T-helper 1 cell treated with Interleukin-12 subunit alpha and Interleukin-12 subunit beta and Interleukin-4 antibody, amounts not matched to agents 30 ng/mL and 1 ng/mL, for 36 hours (primary cell): ENCODE data around the gene COL6A5. TPM values are rescaled to one million over a fixed set of nuclear protein-coding genes. Genes with fewer than 3 reads are reported as not detected.

Experiments used
- intact Hi-C: fragments of 100-400 bp; cut with micrococcal nuclease; formaldehyde crosslinking; loops from one replicate; pipeline ENCODE4 v1.15.1; 2024
- total RNA-seq: library from RNA; stranded (reverse); gene quantifications from 2 replicates; pipeline ENCODE4 v1.2.3, GENCODE V29; 2022

The COL6A5 gene
- total RNA-seq, 1 donor from 2014 or later = 0.15 TPM

DNA sequence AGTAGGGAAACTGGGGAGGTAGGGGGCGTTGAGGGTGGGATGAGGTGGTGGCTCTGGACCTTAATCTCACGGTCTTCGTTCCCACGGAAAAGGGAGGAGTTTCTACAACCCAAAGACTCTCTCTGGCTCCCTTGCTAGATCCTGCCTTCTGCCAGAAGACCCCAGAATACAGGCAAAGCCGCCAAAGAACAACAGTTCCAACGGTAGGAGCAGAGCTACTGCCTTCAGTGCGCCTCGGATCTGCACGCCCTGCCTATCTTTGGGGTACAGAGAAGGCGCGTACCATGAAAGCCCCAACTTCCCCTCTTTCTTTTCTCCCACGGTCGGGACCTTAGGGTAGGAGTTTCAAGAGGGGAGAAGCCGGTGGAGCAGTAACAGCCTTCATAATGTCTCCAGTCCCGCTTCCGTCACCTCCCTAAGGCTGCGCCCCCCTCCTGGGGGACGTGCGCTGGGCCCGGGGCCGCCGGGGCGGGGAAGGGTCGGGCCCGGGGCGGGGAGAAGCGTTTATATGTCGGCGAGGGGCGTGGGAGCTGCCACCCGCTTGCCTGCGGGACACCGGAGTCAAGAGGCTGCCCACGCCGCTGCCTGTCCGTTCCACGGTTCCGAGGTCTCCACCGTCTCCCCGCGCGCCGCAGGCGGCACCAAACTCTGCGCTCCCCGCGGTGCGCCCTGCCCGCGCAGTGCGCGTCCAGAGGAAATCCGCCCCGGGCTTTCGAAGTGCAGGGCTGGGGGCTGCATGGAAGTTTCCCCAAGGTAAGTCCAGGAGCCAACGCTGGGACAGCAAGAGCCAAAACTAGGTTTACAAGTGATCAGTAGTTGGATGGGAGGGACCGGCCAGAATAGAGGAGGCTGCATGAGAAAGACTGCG is 171.4 kb downstream of the COL6A5 start, which contains the start of gene COL6A6:
COL6A6 (plus strand) TSS at position 533 of the 868 bp plus-strand sequence. CDS start 43,188 bp downstream, outside the sequence.
- intact Hi-C loops = no loop called here

DNA sequence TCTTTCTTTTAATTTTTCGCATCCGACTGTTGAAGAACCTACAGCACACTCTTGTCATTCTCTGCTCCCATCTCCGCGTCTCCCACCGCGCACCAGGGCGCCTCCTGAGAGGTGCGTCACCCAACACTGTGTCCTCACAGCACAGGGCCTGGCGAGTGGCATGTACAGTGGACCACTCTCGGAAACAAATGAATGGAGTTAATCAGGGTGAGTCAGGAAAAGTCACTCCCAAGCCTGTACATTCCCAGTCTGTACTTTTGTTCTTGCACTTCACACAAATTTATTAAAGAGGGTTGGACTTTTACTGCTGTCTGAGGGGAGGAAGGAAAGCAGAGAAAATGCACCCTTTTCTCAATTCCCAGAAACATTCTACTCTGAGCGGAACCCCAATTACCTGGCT is 172.1 kb downstream of the COL6A5 start:
- intact Hi-C loops = no loop called here

DNA sequence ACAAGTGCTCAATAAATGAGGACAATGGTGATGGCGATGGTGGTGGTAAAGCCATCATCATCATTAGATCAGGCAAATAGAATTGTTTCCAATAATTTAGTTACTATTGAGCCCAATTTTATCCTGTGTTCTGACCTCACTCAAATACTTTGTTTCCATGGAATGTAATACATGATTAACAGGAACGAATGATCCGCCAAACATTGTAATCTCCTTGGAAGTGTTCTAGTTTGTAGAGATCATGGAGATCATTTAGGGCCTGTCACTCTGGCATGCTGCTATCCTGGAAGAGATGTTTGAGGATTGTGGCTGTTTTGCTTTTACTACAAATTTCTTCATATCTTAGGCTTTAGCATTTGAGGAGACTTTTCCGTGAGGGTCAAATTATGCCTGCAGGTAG is 174.3 kb downstream of the COL6A5 start:
- intact Hi-C loops = no loop called here

DNA sequence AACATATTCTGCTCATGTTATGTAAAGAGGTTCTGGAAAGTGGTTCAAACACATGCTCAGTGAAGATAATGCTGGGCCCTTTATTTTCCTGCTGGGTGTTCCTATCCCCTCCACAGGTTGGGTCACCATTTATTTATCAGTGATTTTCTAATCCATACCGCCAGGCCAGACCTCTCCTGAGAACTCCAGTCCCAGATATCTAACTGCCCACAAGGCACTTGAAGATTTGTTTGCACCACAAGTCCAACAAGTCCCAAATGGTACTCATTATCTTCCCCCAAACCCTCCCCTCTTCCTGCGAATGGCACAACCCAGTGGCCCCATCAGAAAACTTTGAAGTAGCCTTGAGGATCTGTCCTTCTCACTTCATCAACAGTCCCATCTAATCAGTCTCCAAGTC is 176.9 kb downstream of the COL6A5 start:
- intact Hi-C loops = no loop called here

DNA sequence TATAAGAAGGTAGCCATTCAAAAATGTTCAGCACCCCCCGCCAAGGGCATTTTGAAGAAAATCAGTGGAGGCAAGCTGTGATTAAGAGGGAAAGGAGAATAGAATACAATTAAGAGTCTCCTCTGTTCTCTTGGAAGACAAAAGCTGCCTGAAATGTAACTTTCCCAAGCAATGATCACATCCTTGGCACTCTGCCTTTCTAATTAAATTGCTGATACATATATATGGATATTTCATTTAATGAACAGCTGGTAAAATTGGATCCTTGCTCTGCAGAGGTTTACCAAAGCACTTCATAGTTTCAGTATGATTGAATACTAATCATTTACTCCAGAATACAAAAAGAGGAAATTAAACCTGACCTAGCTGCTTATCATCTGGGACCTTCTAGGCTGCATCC is 182.0 kb downstream of the COL6A5 start:
- intact Hi-C loops = no loop called here

DNA sequence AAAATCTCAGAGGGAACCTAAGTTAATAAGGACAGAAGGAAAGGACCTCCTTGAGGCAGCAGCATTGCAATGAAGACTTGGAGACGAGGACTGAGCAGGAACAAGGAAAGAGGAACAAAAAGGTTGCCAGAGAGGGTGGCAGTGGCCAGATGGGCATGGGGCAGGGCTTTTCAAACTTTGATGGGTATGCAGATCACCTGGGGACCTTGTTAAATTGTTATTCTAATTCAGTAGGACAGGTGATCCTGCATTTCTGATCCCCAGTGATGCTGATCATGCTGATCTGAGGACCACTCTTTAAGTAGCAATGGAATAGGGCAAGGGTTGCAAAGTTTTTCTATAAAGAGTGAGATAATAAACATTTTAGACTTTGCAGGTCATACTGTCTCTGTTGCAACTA is 182.6 kb downstream of the COL6A5 start:
- intact Hi-C loops = no loop called here

DNA sequence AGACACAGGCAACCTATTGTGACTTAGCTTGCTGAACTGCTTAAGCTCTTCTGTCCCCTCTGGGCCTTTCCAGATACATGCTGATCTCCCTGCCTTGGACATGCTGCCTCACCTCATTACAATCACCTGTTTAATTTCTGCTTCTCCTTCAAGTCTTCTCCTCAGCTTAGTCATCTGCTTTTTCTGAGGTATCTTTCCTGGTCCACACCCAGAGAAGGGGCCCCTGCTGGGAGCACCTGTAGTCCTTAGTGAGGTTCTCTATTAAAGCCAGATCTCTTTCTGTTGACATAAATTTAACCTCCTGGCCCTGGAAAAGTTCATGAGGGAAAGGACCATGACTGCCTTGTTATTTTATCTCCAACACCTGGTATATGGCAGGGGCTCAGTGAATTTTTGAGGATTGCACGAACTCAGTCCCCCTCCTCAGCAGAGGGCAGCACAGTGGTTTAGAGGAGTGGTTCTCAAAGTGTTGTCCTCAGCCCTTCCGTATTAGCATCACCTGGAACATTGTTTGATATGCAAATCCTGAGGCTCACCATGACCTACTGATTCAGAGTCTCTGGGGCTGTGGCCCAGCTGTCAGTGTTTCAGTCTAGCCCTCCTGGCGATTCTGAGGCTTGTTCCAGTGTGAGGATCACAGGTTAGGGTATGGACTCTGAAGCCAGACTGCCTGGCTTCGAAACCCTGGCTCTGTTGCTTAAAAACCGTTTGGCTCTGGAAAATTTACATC is 184.2 kb downstream of the COL6A5 start:
- intact Hi-C loops = no loop called here

DNA sequence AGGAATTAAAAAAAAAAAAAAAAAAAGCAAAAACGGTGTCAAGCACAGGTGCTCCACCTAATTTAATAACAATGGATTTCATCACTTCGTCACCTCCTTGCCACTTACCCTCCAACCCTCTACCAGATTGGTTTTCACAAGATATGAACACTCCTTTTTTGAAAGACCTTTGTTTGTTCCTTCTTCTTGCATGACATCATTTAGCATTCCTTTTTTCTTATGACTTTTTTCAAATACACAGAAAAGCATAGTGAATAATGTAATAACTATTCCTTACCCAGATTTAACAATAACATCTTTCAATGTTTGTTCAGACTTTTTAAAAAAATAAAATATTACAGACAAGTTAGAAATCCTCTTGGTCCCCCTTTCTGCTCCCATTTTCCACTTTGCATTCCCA is 187.8 kb downstream of the COL6A5 start:
- intact Hi-C loops = no loop called here

Other genes with a start within 250 kb of the COL6A5 start
- not detected in 2 replicates for gene COL6A6, start 171.5 kb downstream of the COL6A5 start, total RNA-seq